Skeletal muscle cell (primary cell): ENCODE results near the gene DZANK1.
"Not testable (repeated sequence)": the region's sequence is repeated elsewhere in the genome, so short reads cannot be mapped to it uniquely, and the experiment has no call there.

ENCODE experiments used
- DNase-seq: peaks from one replicate; pipeline ENCODE4 v3.0.0-alpha.2; 2010; ENCODE audit warnings: low read depth
- H3K4me3 ChIP-seq: 2 replicates; pipeline ENCODE4 v1.5.1; 2011; ENCODE audit warnings: low read depth, mild to moderate bottlenecking, control low read depth, low read length, moderate library complexity

The DZANK1 gene

DNA sequence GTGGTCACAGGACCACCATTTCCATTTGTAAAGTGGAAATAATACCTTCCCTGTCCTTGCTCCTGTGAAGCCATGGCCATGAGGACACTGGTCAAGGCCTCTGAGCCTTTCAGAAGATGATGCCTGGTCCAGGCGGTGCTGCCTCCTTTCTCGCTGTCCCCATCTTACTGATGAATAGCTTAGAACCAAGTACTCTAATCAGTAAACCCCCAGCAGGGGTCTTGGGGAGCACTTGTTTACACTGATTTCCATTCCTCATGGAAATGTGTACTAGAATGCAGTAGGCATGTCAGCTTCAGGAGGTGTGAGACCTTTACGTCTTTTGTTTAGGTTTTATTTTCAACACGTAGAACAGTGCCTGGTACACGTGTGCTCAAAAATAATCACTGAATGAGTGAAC is 75.1 kb downstream of the DZANK1 start:
- no peak overlapping the region for H3K4me3 ChIP-seq
- no peak for DNase-seq

GRCh38 chr20:18390201-18390600 is 76.6 kb downstream of the DZANK1 start:
- no peak overlapping the region for H3K4me3 ChIP-seq
- peak; percentile 1 for DNase-seq

DNA sequence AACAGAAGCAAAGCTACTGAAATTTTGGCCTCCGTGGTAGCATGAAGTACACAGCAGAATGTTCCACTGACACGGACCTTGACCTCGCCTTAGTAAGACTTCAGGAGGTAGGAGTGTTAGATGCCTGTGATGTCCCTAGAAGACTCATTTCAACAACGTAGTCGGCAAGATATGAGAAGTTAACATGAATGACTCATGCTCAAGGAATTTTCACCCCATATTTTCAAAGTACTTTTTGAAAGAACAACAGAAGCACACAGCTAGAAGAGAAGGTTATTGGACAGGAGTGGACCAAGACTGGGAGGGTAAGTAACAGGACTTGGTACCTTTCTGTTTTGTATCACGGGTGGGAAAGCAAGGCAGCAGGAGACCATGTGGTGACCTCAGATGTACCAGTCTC is 78.0 kb downstream of the DZANK1 start:
- peak; percentile 53 for DNase-seq
- H3K4me3 ChIP-seq = no peak overlapping the region

- DNase-seq = no peak
Measured at GRCh38 chr20:18380908-18381529, 85.8 kb downstream of the DZANK1 start.

GRCh38 chr20:18377896-18378481 is 88.8 kb downstream of the DZANK1 start:
- DNase-seq = no peak
- H3K4me3 ChIP-seq = no peak overlapping the region

More at GRCh38 chr20:18380908-18381529, 85.8 kb downstream of the DZANK1 start:
- H3K4me3 ChIP-seq = no peak overlapping the region

- DNase-seq, H3K4me3 ChIP-seq: not testable (repeated sequence)
Measured at GRCh38 chr20:18375551-18375950, 91.3 kb downstream of the DZANK1 start.

DNA sequence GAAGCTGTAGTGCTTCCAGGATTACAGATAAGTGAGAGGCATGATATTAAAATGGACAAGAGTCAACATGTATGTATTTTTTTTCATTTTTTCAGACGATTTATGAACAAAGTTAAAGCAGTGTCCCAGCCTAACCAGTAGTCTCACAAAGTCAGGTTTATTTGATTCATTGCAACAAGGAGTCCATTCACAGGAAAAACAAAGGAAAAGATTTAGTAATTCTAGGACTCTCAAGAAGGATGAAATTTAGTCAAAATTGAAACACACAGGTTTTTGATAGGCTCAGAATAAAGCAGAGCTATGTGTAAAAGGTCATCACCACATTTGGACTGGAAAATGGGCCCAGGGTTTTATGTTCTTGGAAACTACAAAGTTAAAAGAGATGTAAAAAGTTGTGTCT is 94.5 kb downstream of the DZANK1 start:
- DNase-seq = no peak
- H3K4me3 ChIP-seq = no peak overlapping the region

- no peak overlapping the region for H3K4me3 ChIP-seq
- no peak for DNase-seq
Measured at GRCh38 chr20:18364768-18365167, 102.1 kb downstream of the DZANK1 start.

- no peak for DNase-seq
- H3K4me3 ChIP-seq = no peak overlapping the region
Measured at GRCh38 chr20:18363708-18364107, 103.1 kb downstream of the DZANK1 start.

DNA sequence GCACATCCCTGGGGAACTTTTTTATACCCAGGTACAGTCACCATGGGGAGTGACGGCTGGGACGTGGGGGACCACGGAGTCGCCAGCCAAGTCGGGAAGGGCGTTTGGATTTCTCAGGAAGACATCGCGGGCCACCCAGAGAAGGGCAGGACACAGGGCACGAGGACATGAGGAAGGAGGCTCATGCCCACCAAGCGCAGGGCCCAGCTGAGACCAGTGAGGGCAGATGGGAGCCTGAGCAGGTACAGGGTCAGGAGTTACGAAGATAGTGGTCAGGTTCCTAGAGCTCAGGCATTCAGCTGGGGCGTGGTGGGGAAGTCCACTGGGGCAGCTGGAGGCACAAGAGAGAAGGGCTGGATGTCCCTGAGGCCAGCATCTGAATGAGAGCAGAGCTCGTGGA is 103.9 kb downstream of the DZANK1 start:
- no peak overlapping the region for H3K4me3 ChIP-seq
- DNase-seq = no peak

DNA sequence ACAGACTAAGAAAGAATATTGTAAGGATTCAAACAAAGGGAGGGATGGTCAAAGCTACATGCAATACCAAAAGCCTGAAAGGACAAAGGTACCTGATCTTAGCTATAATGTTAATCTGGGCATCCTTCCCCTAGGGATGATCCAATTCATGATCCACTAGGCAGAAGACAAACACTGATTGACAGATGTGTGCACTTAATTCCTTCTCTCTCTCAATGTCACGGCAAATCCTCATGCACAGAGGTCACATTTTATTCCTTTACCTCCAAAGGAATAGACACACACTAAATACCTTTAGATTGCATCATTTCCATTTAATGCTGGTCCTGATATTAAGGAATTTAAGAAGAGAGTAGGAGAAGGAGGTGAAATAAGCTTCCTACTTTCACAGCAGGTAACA is 105.2 kb downstream of the DZANK1 start:
- no peak overlapping the region for H3K4me3 ChIP-seq
- DNase-seq = no peak

DNA sequence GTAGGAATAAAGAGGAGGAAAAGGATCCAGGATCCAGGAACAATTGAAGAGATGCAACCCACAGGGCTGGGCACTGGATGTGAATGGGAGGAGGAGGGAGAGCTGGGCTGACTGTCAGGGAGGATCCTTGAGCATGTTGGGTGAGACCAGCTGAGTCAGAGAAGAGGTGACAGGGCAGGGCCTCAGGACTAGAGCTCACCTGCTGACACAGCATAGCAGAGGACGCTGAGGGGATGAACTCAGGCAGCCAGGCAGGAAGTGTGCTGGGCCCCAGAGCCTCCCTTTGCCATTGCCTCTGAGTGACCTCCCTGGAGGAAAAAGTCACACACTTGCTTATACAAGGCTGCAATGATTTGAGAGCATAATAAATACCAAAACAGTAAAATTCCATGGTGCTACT is 106.2 kb downstream of the DZANK1 start:
- DNase-seq = no peak
- H3K4me3 ChIP-seq = no peak overlapping the region

DNA sequence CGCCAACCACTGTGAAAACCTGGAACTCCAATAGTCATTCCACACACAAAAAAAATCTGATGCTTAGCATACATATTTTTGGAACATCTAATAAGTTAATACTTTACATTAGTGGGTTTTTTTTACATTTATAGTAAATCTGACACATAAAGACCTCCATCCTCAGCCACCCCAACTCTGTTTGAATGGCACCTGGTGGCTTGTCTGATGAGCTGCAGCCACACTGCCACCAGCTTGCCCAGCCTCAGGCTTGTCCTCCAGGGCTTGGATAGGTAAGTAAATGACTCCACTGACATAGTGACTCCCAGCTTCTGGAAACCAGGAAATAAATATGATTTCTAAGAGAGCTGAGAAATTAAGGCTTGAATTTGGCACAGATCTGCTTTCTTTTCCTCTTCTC is 107.0 kb downstream of the DZANK1 start:
- DNase-seq = no peak
- no peak overlapping the region for H3K4me3 ChIP-seq

DNA sequence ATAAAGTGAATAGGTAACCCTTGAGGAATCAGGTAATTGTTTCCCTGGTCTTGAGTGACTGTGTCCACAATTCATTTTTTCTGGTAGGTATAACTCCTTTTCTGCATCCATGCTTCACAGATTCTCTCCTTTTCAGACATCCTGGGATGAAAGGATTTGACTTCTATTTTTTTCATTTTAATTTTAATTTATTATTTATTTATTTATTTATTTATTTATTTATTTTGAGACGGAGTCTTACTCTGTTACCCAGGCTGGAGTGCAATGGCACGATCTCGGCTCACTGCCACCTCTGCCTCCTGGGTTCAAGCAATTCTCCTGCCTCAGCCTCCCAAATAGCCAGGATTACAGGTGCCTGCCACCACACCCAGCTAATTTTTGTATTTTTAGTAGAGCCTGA is 117.1 kb downstream of the DZANK1 start:
- H3K4me3 ChIP-seq, DNase-seq: not testable (repeated sequence)
